ENCODE measurements around the gene RNF8.
"Not testable (repeated sequence)": the region's sequence is repeated elsewhere in the genome, so short reads cannot be mapped to it uniquely, and the experiment has no call there.

Gene RNF8

DNA sequence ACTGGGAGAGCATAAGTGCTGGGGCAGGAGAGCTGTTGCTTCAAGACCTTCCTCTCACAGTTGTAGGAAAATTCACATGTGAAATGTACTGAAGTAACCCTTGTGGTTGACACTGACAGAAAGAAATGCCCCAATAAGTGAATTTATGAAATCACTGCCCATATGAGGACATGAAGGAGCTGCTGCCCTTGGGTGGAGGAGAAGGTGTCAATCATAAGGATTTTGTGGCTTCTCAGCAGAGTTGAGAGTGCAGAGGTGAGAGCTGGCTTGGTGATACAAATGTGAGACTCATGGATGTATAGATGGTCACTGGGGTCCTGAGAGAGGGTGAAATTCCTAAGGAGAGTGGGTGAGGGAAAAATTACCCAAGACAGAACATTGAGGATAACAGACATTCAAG is 45.3 kb downstream of the RNF8 start:
- Histone ChIP-seq H4K91ac (ENCODE audit: low read length) (no peak overlapping the region), H3K18ac (ENCODE audit: low read depth in 1 of 2, low read length in 2 of 2) (no peak overlapping the region), H3K4me3 (ENCODE audit: insufficient read depth in 1 of 2, low read depth in 1 of 2, low read length in 2 of 2) (no peak overlapping the region), H2BK12ac (ENCODE audit: low read length in 2 of 2) (no peak overlapping the region), H2AK5ac (ENCODE audit: low read length, severe bottlenecking) (no peak overlapping the region), H3K9ac (ENCODE audit: low read length) (no peak overlapping the region), H3K79me1 (replicated peaks; ENCODE audit: low read length, poor library complexity, severe bottlenecking) (no peaks in the 10 kb centered on the region), H3K4me1 (ENCODE audit: control insufficient read depth, insufficient read depth, low read depth, low read length) (no peaks in the 10 kb centered on the region), H2AFZ (ENCODE audit: low read depth, low read length) (no peak overlapping the region), H3K4ac (ENCODE audit: low read depth in 1 of 2, low read length in 2 of 2) (no peak overlapping the region), H3K4me2 (ENCODE audit: low read length, poor library complexity, severe bottlenecking) (no peak overlapping the region), H3K27ac (ENCODE audit: low read length, poor library complexity, severe bottlenecking) (no peak overlapping the region), H3K36me3 (ENCODE audit: control insufficient read depth in 1 of 2, insufficient read depth in 2 of 2, low read depth in 1 of 2, low read length in 2 of 2) (peaks cover 10 to 12% of the 10 kb centered on the region in 2 experiments), H3K14ac (ENCODE audit: low read length in 2 of 2) (no peak overlapping the region), H2BK15ac (ENCODE audit: low read depth, poor library complexity, severe bottlenecking) (no peak overlapping the region), H3K27me3 (ENCODE audit: control insufficient read depth in 1 of 2, insufficient read depth in 1 of 2, low read length in 2 of 2) (peaks cover 6 to 14% of the 10 kb centered on the region in 2 experiments), H2BK120ac (ENCODE audit: low read depth, low read length) (no peak overlapping the region), H3K23ac (ENCODE audit: low read length in 2 of 2) (no peak overlapping the region), H2BK5ac (ENCODE audit: low read depth, low read length, poor library complexity, severe bottlenecking) (no peak overlapping the region), H3K9me3 (ENCODE audit: control insufficient read depth, low read length) (no peaks in the 10 kb centered on the region), H4K8ac (ENCODE audit: low read length) (no peak overlapping the region)
- no peak for DNase-seq

DNA sequence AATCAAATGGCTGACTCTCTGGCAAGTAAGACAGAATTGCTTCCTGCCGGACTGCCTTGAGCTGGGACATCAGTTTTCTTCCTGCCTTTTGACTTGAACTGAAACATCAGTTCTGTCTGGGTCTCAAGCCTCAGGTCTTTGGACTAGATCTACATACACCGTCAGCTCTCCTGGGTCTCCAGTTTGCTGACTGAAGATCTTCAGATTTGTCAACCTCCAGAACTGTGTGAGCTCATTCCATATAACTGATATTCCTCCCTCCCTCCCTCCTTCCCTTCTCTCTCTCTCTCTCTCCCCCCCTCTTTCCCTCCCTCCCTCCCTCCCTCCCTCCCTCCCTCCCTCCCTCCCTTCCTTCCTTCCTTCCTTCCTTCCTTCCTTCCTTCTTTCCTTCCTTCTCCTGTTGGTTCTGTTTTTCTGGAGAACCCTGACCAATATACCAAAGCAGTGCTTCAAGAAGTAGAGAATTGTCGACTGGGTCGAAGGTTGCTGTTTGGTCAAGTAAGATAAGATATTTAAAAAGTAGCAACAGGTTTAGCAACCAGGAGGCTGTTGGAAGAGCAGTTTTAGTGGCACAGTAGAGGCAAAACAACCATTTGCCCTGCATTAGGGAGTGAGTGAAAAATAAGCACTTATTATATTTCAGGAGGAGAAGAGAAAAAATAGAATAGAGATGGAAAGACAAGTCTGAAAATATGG is 46.2 kb downstream of the RNF8 start:
- Histone ChIP-seq H2BK5ac (ENCODE audit: low read depth, low read length, poor library complexity, severe bottlenecking) (no peak overlapping the region), H3K4me2 (ENCODE audit: low read length, poor library complexity, severe bottlenecking) (no peak overlapping the region), H2AFZ (ENCODE audit: low read depth, low read length) (no peak overlapping the region), H3K36me3 (ENCODE audit: control insufficient read depth in 1 of 2, insufficient read depth in 2 of 2, low read depth in 1 of 2, low read length in 2 of 2) (peaks cover 5 to 7% of the 10 kb centered on the region in 2 experiments), H3K27me3 (ENCODE audit: control insufficient read depth in 1 of 2, insufficient read depth in 1 of 2, low read length in 2 of 2) (peaks cover 6 to 14% of the 10 kb centered on the region in 2 experiments), H2BK12ac (ENCODE audit: low read length in 2 of 2) (no peak overlapping the region), H4K8ac (ENCODE audit: low read length) (no peak overlapping the region), H2BK120ac (ENCODE audit: low read depth, low read length) (no peak overlapping the region), H3K4me3 (ENCODE audit: insufficient read depth in 1 of 2, low read depth in 1 of 2, low read length in 2 of 2) (no peak overlapping the region), H2BK15ac (ENCODE audit: low read depth, poor library complexity, severe bottlenecking) (no peak overlapping the region), H3K79me1 (replicated peaks; ENCODE audit: low read length, poor library complexity, severe bottlenecking) (no peaks in the 10 kb centered on the region), H3K14ac (ENCODE audit: low read length in 2 of 2) (no peak overlapping the region), H3K4me1 (ENCODE audit: control insufficient read depth, insufficient read depth, low read depth, low read length) (no peaks in the 10 kb centered on the region), H3K23ac (ENCODE audit: low read length in 2 of 2) (no peak overlapping the region), H3K9ac (ENCODE audit: low read length) (no peak overlapping the region), H3K27ac (ENCODE audit: low read length, poor library complexity, severe bottlenecking) (no peak overlapping the region), H3K18ac (ENCODE audit: low read depth in 1 of 2, low read length in 2 of 2) (no peak overlapping the region), H3K9me3 (ENCODE audit: control insufficient read depth, low read length) (no peaks in the 10 kb centered on the region), H3K4ac (ENCODE audit: low read depth in 1 of 2, low read length in 2 of 2) (no peak overlapping the region), H4K91ac (ENCODE audit: low read length) (no peak overlapping the region), H2AK5ac (ENCODE audit: low read length, severe bottlenecking) (no peak overlapping the region)
- WGBS: 48% methylated on average over 3 of the region's 4 CpGs
- no peak for DNase-seq

DNA sequence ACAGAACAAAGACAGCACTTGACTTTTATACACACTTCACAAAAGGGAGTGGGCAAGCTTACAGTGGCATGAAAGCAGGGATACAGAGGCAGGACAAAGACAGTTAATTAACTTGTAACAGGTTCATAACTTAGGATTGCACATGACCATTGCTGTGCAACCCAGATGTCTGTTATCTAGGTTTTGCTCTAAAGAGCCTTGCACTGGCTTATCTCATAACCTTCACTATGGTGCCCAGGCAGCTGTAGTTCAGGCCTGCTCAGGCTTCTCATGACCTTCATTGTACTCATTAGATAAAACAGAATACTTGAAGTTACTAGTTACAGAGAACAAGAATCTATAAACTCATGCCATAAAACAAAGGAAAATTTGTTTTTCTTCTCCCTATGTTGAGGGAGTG is 47.9 kb downstream of the RNF8 start:
- H3K4me3 ChIP-seq (ENCODE audit: insufficient read depth in 1 of 2, low read depth in 1 of 2, low read length in 2 of 2); H3K18ac ChIP-seq (ENCODE audit: low read depth in 1 of 2, low read length in 2 of 2); H2AK5ac ChIP-seq (ENCODE audit: low read length, severe bottlenecking): not testable (repeated sequence)

DNA sequence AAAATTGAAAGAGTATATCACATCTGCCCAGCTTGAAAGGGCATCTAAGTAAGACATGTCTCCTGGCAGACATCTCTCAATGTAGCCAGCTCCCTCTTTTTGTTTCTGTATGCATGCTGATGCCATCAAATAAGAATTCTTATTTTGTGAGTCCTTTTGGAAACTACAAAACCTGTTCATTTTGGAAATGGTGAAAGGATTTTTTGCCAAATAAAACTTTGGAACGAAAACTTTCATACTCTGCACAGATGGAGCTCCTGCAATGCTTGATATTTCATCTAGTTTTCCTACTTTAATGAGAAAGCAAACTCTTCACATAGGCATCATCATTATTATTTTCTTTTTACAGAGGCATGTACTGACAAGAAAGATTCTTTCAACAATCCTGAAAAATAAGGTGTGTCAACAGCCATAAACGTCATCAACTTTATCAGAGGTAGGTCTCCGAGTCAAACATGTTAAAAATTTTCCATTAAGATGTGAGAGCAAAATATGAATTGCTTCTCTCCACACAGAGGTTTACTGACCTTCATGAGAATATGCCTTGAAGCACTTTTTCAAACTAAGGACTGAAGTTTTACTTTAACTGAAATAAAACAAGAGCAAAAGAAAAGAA is 53.1 kb downstream of the RNF8 start:
- no peak overlapping the region for H3K4ac ChIP-seq (ENCODE audit: low read depth in 1 of 2, low read length in 2 of 2)
- H2BK120ac ChIP-seq (ENCODE audit: low read depth, low read length): no peak overlapping the region
- H2AK5ac ChIP-seq (ENCODE audit: low read length, severe bottlenecking): no peak overlapping the region
- no peaks in the 10 kb centered on the region for H3K9me3 ChIP-seq (ENCODE audit: control insufficient read depth, low read length)
- no peak overlapping the region for H4K8ac ChIP-seq (ENCODE audit: low read length)
- H3K14ac ChIP-seq (ENCODE audit: low read length in 2 of 2): no peak overlapping the region
- no peak overlapping the region for H3K27ac ChIP-seq (ENCODE audit: low read length, poor library complexity, severe bottlenecking)
- H3K23ac ChIP-seq (ENCODE audit: low read length in 2 of 2): no peak overlapping the region
- H4K91ac ChIP-seq (ENCODE audit: low read length): no peak overlapping the region
- H3K79me1 ChIP-seq (replicated peaks; ENCODE audit: low read length, poor library complexity, severe bottlenecking): no peaks in the 10 kb centered on the region
- DNase-seq: no peak
- H2BK5ac ChIP-seq (ENCODE audit: low read depth, low read length, poor library complexity, severe bottlenecking): no peak overlapping the region
- no peak overlapping the region for H3K9ac ChIP-seq (ENCODE audit: low read length)
- H3K18ac ChIP-seq (ENCODE audit: low read depth in 1 of 2, low read length in 2 of 2): no peak overlapping the region
- no peaks in the 10 kb centered on the region for H3K36me3 ChIP-seq (ENCODE audit: control insufficient read depth in 1 of 2, insufficient read depth in 2 of 2, low read depth in 1 of 2, low read length in 2 of 2)
- H3K4me3 ChIP-seq (ENCODE audit: insufficient read depth in 1 of 2, low read depth in 1 of 2, low read length in 2 of 2): no peak overlapping the region
- H3K4me1 ChIP-seq (ENCODE audit: control insufficient read depth, insufficient read depth, low read depth, low read length): no peaks in the 10 kb centered on the region
- no peaks in the 10 kb centered on the region for H3K27me3 ChIP-seq (ENCODE audit: control insufficient read depth in 1 of 2, insufficient read depth in 1 of 2, low read length in 2 of 2)
- WGBS: 87% methylated on average over 3 of the region's 3 CpGs
- no peak overlapping the region for H2AFZ ChIP-seq (ENCODE audit: low read depth, low read length)
- no peak overlapping the region for H2BK12ac ChIP-seq (ENCODE audit: low read length in 2 of 2)
- H3K4me2 ChIP-seq (ENCODE audit: low read length, poor library complexity, severe bottlenecking): no peak overlapping the region
- no peak overlapping the region for H2BK15ac ChIP-seq (ENCODE audit: low read depth, poor library complexity, severe bottlenecking)

More for the DNA sequence above, 47.9 kb downstream of the RNF8 start:
- not testable (repeated sequence) for H3K4me1 ChIP-seq (ENCODE audit: control insufficient read depth, insufficient read depth, low read depth, low read length); H2BK15ac ChIP-seq (ENCODE audit: low read depth, poor library complexity, severe bottlenecking); H2BK12ac ChIP-seq (ENCODE audit: low read length in 2 of 2); H4K8ac ChIP-seq (ENCODE audit: low read length); H3K79me1 ChIP-seq (replicated peaks; ENCODE audit: low read length, poor library complexity, severe bottlenecking); H4K91ac ChIP-seq (ENCODE audit: low read length); H3K9me3 ChIP-seq (ENCODE audit: control insufficient read depth, low read length); H3K14ac ChIP-seq (ENCODE audit: low read length in 2 of 2); H3K27ac ChIP-seq (ENCODE audit: low read length, poor library complexity, severe bottlenecking); H3K23ac ChIP-seq (ENCODE audit: low read length in 2 of 2); H3K9ac ChIP-seq (ENCODE audit: low read length); H3K4ac ChIP-seq (ENCODE audit: low read depth in 1 of 2, low read length in 2 of 2); H3K4me2 ChIP-seq (ENCODE audit: low read length, poor library complexity, severe bottlenecking); H3K36me3 ChIP-seq (ENCODE audit: control insufficient read depth in 1 of 2, insufficient read depth in 2 of 2, low read depth in 1 of 2, low read length in 2 of 2); H2BK5ac ChIP-seq (ENCODE audit: low read depth, low read length, poor library complexity, severe bottlenecking); DNase-seq; H2BK120ac ChIP-seq (ENCODE audit: low read depth, low read length); H2AFZ ChIP-seq (ENCODE audit: low read depth, low read length)
- peaks cover 6 to 14% of the 10 kb centered on the region in 2 experiments for H3K27me3 ChIP-seq (ENCODE audit: control insufficient read depth in 1 of 2, insufficient read depth in 1 of 2, low read length in 2 of 2)
